DND-41 (cell line): ENCODE data around the gene LDB2.
"Not testable (repeated sequence)": the region's sequence is repeated elsewhere in the genome, so short reads cannot be mapped to it uniquely, and the experiment has no call there.

ENCODE experiments used
- ATAC-seq: fragments of 200-7000 bp; cut with Tn5 transposase; 3 replicates; pipeline ENCODE4 v1.9.1; 2021; ENCODE audit warnings: low read depth; ENCODE audit not compliant: insufficient read depth
- DNase-seq: peaks from one replicate; pipeline ENCODE4 v3.0.0-alpha.2; 2020
- H2AFZ ChIP-seq: 2 replicates; pipeline ENCODE4 v1.6.0; 2012; ENCODE audit warnings: low read depth, low read length
- H3K27ac ChIP-seq: 2 replicates; pipeline ENCODE4 v1.5.1; 2012; ENCODE audit warnings: low read length, inconsistent platforms
- H3K27me3 ChIP-seq: fragments of 200-600 bp; sonication (generic); 2 replicates; pipeline ENCODE4 v1.6.0; 2012; ENCODE audit warnings: low read length, mild to moderate bottlenecking, inconsistent platforms; ENCODE audit not compliant: insufficient read depth, poor library complexity
- H3K36me3 ChIP-seq: 2 replicates; pipeline ENCODE4 v1.5.1; 2012; ENCODE audit warnings: low read length, inconsistent platforms; ENCODE audit not compliant: insufficient read depth
- H3K4me1 ChIP-seq: 2 replicates; pipeline ENCODE4 v1.5.1; 2012; ENCODE audit warnings: mild to moderate bottlenecking, low read length; ENCODE audit not compliant: insufficient read depth
- H3K4me2 ChIP-seq: 2 replicates; pipeline ENCODE4 v1.6.0; 2012; ENCODE audit warnings: mild to moderate bottlenecking, moderate library complexity, low read length, inconsistent platforms; ENCODE audit not compliant: insufficient read depth
- H3K4me3 ChIP-seq, 2 experiments: fragments of 200-600 bp in 1 of 2; shearing (Covaris generic) in 1 of 2; 2 replicates each; pipeline ENCODE4 v1.5.1; 2012 to 2016; ENCODE audit warnings: inconsistent platforms in 2 of 2, low read length in 2 of 2, mild to moderate bottlenecking in 2 of 2, low read depth in 1 of 2, moderate library complexity in 1 of 2
- H3K79me2 ChIP-seq: 2 replicates; pipeline ENCODE4 v1.6.0; 2012; ENCODE audit warnings: low read length, inconsistent platforms; ENCODE audit not compliant: insufficient read depth
- H3K9ac ChIP-seq: 2 replicates; pipeline ENCODE4 v1.6.0; 2012; ENCODE audit warnings: low read depth, mild to moderate bottlenecking, inconsistent platforms, low read length, moderate library complexity
- H3K9me3 ChIP-seq: 2 replicates; pipeline ENCODE4 v1.5.1; 2012; ENCODE audit warnings: low read length, moderate library complexity, mild to moderate bottlenecking, inconsistent platforms; ENCODE audit not compliant: insufficient read depth, severe bottlenecking
- H4K20me1 ChIP-seq: 2 replicates; pipeline ENCODE4 v1.6.0; 2012; ENCODE audit warnings: low read length; ENCODE audit not compliant: insufficient read depth
- CTCF ChIP-seq: IDR thresholded peaks from 2 replicates; pipeline ENCODE4 v1.5.1; 2012; ENCODE audit warnings: borderline replicate concordance, low read length, moderate library complexity, mild to moderate bottlenecking; ENCODE audit not compliant: poor library complexity, severe bottlenecking; ENCODE audit errors: extremely low read depth
- EZH2 ChIP-seq: IDR thresholded peaks from 3 replicates; pipeline ENCODE4 v1.6.1; 2012; ENCODE audit warnings: borderline replicate concordance, low read depth, mild to moderate bottlenecking, moderate library complexity, low read length, inconsistent platforms; ENCODE audit not compliant: severe bottlenecking

Gene LDB2

GRCh38 chr4:16524911-16525554 lies 373.4 kb downstream of the LDB2 start:
- Histone ChIP-seq H3K4me1 (no peaks in the 10 kb centered on the region), H3K27ac (no peak overlapping the region), H3K9ac (no peak overlapping the region), H3K4me3 (no peak overlapping the region), H2AFZ (no peak overlapping the region), H3K4me2 (no peak overlapping the region), H3K36me3 (no peaks in the 10 kb centered on the region), H4K20me1 (no peaks in the 10 kb centered on the region), H3K79me2 (no peaks in the 10 kb centered on the region), H3K27me3 (peaks cover 3% of the 10 kb centered on the region), H3K9me3 (no peaks in the 10 kb centered on the region)
- ATAC-seq (no peak), DNase-seq (no peak)
- TF ChIP-seq CTCF: no peak
- no peak for TF ChIP-seq EZH2

GRCh38 chr4:16524406-16524805 lies 374.0 kb downstream of the LDB2 start:
- Histone ChIP-seq H3K4me1 (no peaks in the 10 kb centered on the region), H3K27me3 (peaks cover 3% of the 10 kb centered on the region), H2AFZ (no peak overlapping the region), H3K9ac (no peak overlapping the region), H3K4me2 (no peak overlapping the region), H3K9me3 (no peaks in the 10 kb centered on the region), H3K79me2 (no peaks in the 10 kb centered on the region), H4K20me1 (no peaks in the 10 kb centered on the region), H3K36me3 (no peaks in the 10 kb centered on the region), H3K27ac (no peak overlapping the region), H3K4me3 (no peak overlapping the region)
- DNase-seq (no peak), ATAC-seq (no peak)
- no peak for TF ChIP-seq EZH2
- TF ChIP-seq CTCF: no peak

- H3K27ac ChIP-seq, H3K4me3 ChIP-seq, H3K9ac ChIP-seq, H3K4me2 ChIP-seq, H3K36me3 ChIP-seq, H3K79me2 ChIP-seq, ATAC-seq, H3K27me3 ChIP-seq, DNase-seq, H3K9me3 ChIP-seq, H3K4me1 ChIP-seq, H2AFZ ChIP-seq, H4K20me1 ChIP-seq: not testable (repeated sequence)
Observed at GRCh38 chr4:16523526-16523925, 374.9 kb downstream of the LDB2 start.

- H3K36me3 ChIP-seq: no peaks in the 10 kb centered on the region
- H3K4me3 ChIP-seq: no peak overlapping the region
- TF ChIP-seq CTCF: no peak
- H3K4me1 ChIP-seq: no peaks in the 10 kb centered on the region
- no peak for DNase-seq
- no peak overlapping the region for H3K4me2 ChIP-seq
- no peaks in the 10 kb centered on the region for H3K9me3 ChIP-seq
- no peak overlapping the region for H3K9ac ChIP-seq
- peaks cover 3% of the 10 kb centered on the region for H3K27me3 ChIP-seq
- ATAC-seq: no peak
- H4K20me1 ChIP-seq: no peaks in the 10 kb centered on the region
- no peak overlapping the region for H3K27ac ChIP-seq
- H3K79me2 ChIP-seq: no peaks in the 10 kb centered on the region
- no peak overlapping the region for H2AFZ ChIP-seq
Observed at GRCh38 chr4:16521156-16521915, 377.1 kb downstream of the LDB2 start.
